ENCODE results near the gene CCDC107.

CCDC107 gene

DNA sequence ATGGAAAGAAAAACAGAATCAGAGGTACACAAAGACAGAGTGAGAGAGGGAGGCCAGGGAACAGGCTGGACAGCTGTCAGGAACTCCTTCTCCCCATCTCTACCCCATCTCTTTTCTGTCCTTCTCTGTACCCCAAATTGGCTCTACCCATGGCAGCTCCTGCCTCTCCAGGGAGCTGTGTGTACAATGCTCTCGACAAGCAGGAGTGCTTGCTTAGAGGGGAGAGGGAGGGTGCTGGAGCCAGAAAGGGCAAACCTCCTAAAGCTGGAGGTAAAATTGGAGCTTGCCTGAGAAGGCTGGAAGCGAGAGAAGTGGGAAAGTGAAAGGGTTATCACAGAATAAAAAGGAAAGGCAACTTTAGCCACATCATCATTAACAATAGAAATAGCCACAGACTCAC lies 25.2 kb downstream of the CCDC107 start:
- DNase-seq (ENCODE audit: low read depth in 3 of 3), result no peak

DNA sequence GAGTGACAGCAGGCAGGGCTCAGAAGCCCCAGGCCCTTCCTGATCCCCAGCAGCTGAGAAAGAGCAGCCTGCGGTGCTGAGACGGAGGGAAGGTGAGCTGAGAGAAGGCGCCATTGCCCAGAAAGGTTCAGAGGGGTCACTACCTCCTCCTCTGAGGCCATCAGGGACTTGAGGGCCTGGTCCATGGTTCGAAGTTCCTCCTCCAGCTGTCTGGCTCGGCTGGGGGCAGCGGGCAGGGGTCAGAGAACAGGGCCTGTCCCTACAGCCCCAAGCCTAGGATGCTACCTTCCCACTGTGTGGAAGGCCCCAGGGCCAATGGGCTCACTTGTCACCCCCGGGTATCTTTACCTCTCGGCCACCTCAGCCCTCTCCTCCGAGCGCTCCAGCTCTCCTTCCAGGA lies 26.8 kb downstream of the CCDC107 start:
- no peak for DNase-seq (ENCODE audit: low read depth in 3 of 3)

DNA sequence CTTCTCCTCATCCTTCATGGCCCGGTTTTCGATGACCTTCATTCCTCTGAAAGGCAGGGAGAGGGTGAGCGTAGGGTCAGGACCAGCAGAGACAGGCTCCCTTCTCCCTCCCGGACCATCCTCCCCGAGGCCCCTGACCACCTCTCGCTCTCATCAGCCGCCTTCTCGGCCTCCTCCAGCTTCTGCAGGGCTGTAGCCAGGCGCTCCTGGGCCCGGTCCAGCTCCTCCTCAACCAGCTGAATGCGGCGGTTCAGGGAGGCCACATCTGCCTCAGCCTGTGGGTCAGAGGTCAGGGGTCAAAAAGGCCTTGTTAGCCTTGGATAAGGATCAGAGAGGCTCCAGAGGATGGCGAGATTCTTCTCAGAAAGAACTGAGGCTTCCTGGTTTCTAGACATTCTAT lies 27.4 kb downstream of the CCDC107 start:
- no peak for DNase-seq (ENCODE audit: low read depth in 3 of 3)

DNA sequence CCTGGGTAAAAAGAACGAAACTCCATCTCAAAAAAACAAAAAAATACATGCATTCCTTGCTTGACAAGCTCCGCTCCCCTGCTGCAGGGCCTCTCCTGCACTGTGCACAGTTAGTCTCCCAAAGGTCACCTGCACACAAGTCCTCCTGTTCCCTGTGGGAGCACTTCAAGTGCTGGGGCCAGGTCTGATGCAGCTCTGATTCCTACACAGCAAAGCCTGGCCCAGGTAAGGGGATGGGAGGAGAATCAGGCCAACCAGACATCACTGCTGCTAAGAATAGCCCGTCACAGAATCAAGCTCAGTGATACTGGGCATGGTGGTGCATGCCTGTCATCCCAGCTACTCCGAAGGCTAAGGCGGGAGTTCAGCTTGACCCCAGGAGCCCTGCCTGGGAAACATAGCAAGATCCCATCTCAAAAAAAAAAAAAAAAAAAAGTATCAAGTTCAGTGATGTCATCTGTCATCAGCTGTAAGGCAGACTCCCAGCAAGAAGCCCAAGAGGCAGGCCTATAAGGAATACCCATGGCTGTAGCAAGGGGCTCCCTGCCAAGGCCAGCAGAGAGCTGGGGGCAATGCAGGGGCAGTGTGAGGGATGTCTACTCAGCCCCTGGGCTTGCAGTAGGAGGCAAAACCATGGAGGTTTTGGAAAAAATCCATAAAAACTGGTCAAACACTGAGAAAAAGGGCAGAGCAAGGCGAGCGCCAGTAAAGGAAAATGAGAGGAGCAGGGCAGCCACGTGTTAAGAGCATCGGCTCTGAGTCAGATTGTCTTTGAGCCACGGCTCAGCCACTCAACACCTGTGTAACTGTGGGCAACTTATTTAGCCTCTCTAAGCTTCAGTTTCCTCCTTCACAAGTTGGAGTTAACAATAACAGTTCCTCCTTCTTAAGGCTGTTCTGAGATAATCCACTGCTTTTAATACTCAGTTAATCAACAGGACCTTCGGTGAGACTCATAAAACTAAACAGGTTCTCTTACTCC lies 28.4 kb downstream of the CCDC107 start:
- DNase-seq (ENCODE audit: low read depth in 3 of 3), result no peak

DNA sequence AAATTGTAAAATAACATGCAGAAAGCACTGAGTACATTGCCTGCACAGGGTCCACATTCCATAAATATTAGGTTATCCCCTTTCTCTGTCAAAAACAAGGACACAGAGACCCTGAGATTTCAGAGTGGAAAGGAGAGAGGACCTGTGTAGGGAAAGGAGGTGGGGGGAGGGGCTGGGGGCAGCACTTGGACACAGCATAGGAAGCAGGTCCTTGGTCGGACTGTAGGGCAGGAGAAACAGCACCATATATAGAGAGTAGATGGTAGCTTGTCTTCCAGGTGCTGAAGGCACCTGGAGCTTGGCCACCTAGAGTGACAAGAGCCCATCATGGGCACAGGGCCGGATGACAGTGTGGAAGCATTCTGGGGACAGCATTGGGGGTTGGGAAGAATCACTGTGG lies 29.2 kb downstream of the CCDC107 start:
- no peak for DNase-seq (ENCODE audit: low read depth in 3 of 3)

DNA sequence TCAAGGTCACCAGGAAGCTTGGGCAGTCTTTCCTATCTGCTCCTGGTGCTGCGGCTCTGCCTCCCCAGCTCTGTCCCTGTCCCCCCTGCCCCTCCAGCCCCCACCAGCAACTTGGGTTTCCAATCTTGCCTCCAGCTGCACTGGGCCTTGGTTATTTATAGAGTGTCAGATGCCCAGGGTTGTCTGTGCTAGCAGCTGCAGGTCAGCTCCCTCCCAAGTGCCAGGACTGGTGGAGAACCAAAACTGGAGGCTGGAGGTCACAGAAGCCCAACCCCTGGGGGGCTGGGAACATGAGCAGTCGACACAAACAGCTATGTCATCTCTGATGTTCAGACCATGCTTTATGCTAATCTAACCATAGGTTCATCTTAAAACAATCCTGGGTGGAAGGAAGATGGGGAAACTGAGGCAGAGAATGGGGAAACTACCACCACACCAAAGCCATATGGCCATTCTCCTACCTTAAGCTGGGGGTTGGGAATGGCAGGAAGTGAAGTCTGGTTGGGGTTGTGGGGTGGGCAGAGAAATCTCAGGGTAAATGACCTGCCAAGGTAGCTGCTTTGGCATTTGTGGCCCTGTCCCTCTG lies 30.0 kb downstream of the CCDC107 start:
- no peak for DNase-seq (ENCODE audit: low read depth in 3 of 3)

DNA sequence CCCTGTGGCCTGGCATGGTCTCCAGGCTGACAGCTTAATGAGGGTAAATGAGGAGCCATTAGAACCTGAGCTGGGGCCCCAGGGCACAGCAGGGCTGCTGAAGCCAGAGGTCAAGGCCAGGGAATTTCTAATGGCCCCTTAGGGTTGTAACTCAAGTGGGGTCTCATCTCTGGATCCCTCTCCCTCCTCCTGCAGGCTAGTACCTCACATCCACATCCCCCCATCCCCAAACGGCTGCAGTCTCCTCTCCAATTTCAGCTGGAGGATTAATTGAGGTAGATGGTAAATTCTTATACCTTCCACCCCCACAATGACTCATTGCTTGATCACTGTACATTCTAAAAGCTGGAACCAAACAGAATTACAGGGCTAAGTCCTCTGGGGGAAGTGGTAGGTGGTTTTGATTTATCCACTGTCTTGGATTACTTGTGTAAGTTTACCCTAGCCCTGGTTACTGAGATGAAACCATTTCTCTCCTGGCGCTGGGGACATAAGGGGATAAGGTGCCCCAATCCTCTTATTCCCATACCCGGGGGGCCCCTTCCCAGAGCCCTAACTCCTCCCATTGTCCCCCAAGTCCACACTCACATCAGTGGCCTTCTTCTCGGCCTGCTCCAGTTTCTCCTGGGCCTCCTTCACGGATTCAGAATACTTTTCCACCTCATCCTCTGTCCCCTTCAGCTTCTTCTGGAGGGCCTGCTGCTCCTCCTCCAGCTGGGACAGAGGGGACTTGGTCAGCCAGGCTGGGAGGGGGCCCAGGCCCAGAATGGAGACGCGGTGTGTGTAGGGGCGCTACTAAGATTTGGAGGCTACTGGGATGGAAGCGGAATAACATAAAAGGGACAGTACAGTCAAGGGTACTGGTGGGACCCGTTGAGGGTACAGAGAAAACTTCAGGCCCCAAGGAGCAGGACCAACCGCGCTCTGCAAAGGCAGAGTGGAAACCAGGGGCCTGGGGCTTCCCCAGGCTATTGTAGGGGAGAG lies 30.8 kb downstream of the CCDC107 start:
- DNase-seq (ENCODE audit: low read depth in 3 of 3), result no peak

DNA sequence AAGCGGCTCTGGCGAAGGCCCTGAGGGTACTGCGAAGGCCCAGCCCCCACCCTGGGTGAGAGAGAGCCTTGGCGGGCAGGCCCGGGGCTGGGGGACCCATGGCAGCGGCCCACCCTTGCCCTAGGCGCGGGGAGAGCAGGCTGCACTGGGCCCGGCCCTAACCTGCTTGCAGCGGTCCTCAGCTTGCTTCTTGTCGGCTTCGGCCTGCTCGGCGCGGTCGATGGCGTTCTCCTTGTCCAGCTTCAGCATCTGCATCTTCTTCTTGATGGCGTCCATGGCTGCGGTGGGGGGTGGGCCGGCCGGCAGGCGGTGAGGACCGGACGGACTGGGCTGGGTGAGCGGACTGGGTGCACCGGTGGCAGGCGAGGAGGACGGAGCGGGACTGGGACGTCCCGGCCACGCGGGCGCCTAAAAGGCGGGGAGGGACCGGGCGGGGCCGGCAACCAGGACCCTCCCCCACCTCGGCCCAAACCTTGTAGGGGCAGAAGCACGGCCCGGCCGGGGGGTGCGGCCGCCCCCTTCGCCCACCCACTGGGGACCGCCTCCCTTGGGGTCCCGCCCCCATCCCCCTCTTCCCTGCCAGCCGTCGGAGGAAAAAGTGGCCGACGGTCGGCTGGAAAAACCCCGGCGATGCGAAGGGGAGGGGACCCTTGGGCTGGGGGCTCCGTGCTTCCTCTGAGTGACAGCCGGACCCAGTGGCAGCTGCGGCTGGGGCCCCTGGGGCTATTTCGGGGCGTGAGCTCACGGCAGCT lies 31.6 kb downstream of the CCDC107 start, which contains the start of gene TPM2:
TPM2 (minus strand) TSS at position 384 of the 752 bp plus-strand sequence; CDS start at position 276, 108 bp downstream.
- DNase-seq (ENCODE audit: low read depth in 3 of 3), result no peak

DNA sequence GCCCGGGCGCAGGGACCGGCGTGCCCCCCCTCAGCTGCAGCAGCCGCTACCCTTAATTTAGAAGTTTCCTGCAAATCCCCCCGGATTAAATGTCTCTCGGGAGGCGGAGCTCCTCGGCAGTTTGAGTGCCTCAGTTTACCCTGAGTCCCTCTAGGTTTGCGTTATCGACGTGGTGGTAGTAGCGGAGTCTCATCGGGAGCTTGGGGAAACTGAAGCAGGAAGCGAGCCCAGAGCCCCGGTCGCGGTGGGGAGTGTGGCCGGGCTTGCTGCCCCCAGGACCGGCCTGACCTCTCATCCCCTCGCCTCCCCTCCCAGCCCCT lies 32.2 kb downstream of the CCDC107 start:
- no peak for DNase-seq (ENCODE audit: low read depth in 3 of 3)

DNA sequence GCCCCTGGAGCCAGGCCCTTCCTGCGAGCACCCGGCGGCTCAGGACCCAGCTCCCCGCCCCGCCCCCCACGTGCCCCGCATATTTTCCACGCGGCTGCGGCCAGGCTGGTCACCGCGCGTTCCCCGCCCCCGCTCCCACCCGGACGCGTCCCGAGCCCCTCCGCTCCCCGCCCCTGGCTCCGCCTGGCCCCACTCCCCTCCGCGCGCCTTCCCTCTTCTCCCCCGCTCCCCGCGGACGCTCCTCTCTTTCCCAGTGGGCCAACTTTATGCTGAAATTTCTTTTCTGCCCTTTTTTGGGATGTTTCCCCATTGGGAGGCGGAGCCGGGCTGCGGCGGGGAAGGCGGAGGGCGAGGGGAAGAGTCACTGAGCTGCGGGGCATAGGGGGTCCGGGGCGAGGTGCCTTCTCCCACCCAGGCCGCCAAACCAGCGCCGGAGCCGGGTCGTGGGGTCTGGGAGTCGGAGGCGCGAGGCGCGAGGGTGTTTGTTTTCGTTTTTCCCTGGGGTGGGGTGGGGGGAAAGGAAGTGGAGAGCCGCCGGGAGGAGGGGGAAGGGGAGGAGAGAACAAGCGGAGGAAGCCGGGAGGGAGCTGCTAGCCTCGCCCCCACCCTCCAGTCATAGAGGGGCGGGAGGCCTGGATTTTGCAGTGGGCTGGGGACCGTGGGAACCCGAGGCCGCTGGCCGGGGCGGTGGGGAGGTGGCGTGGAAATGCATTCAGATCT lies 32.7 kb downstream of the CCDC107 start:
- peak in 1 of 3 experiments; percentile 9 for DNase-seq (ENCODE audit: low read depth in 3 of 3)

DNA sequence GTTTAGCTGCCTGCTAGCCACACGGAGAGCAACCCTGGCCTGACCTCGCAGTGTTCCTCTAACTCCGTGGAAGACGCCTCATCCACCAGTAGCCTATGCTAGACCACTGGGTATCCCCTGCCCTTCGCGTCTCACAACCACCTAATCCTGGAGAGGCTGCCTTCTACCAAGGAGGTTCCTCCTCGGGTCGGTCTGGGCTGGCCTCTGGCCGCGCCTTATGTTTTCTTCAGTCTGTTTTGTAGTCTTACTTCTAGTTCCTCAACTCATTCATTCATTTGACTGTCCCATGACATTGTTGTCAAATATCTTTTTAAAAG lies 33.2 kb downstream of the CCDC107 start:
- no peak for DNase-seq (ENCODE audit: low read depth in 3 of 3)

DNA sequence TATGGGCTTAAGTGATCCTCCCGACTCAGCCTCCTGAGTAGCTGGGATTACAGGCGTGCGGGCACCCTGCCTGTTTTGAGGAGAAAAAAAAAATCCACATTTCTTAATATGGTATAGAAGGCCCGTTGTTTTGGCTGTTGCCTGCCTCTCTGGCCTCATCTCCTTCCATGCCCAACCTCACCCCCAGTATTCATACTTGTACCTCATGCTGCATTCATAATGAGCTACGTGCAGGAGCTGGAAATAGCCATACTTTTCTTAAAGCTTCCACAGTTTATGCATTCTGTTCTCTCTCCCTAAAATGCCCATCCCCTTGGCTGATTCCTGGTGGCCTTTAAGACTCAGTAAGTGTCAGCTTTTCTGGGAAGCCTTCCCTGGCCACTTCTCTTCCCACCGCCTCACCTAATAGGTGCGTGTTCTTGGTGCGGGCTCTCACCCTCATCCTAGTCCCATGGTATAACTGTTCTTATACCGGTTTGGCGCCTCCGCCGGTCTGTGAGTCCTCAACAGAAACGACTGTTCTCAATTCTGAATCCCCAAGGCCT lies 33.7 kb downstream of the CCDC107 start:
- DNase-seq (ENCODE audit: low read depth in 3 of 3), result no peak

DNA sequence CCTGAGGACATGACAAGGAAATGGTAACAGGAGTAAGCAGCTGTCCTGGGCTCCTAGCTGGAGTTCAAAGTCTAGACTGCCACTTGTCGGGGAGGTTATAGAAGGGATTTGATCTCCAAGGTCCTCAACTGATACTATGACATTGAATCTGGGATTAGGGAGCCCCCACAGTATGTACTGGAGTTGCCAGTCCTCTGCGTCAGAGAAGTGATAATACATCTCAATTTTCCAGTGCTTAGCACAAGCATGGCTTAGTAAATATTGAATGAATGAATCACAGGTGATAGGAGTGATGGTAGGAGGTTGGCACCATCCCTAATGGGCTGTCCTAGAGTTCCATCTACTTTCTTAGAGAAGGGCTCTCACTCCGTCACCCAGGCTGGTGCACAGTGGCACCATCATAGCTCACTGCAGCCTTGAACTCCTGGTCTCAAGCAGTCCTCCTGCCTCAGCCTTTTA lies 37.9 kb downstream of the CCDC107 start:
- DNase-seq (ENCODE audit: low read depth in 3 of 3), result no peak

DNA sequence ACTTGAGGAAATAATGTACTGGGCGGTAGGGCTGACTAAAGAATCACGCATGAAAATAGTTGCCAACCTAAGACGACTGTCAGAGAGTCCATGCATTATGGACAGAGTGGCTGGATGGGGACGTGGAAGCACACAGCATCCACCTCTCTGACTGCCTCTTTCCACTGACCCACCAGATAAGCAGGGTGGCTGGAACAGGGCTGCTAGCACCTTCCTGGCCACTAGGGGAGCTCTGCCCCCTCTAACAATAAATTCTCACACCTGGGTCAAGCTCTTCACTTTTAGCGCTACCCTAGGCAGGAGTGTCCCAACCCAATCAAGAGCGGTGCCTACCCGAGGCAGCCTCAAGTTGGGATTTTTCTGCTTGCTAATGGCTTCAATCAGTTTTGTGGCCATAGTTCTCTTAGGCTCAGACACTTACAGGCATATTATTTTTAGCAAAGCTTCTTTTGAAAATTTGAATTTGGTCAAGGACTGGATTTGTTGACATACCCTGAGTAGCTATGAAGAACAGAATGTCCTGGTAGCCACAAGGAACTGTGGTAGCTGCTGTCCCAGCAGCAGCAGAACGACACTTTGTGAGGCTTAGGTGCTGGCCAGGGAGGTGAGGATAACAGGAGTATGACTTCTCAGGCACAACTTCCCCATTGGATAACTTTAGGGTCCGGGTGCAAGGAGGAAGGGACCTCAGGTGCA lies 38.6 kb downstream of the CCDC107 start:
- peak; percentile 15 to 26 (median 22) for DNase-seq (ENCODE audit: low read depth in 3 of 3)

DNA sequence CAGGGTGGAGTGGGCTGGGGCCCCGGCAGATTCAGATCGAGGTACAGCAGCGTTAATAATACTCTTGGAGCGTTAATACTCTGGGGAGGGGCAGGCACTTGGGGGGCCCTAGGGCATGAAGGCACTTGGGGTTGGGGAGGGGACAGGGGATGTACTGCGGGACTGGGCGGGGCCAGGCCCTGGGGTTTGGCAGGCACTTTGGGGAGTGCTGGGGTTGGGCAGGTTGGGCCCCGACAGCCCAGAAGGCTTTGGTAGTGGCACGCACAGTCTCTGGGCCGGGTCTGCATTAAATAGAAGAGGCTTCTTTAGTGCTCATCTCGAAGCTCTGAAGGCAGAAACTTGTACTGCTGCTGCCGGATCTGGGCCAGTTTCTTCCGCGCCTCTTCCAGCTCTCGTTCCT lies 39.4 kb downstream of the CCDC107 start:
- no peak for DNase-seq (ENCODE audit: low read depth in 3 of 3)

DNA sequence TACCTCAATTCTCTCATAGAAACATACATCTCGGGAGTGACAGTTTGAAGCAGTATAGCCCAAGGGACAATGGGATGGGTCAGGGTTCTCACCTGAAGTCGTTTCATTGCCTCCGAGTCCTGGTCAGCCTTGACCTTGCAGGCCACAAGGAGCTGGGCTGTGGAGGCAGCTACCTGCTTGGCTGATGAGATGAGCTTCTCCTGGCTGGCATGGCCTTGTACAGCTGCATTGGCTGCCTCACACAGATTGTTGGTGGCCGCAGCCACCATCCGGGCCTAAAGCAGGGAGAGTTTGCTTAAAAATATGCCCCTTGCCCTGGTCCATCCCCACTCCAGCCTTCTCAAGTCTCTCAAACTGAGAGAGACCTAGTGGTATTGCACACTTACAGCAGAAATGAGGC lies 40.1 kb downstream of the CCDC107 start:
- no peak for DNase-seq (ENCODE audit: low read depth in 3 of 3)

DNA sequence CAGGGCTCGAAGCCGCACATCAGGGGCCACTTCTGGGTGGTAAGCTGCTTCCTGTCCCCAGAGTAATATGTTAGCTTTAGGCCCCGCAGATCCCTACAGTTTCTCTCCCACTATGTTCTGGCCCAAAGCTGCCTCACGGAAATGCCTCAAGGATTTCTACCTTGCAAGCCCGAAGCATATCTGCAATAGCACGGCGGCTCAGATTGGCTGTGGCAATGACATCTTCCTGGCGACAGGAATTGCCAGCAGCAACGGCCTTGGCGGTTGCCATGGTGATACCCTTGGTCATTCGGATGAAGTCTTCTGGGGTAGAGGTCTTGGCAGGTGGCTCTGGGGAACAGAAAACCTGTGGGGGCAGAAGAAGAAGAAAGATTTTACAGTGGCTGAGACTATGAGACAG lies 41.9 kb downstream of the CCDC107 start:
- DNase-seq (ENCODE audit: low read depth in 3 of 3), result no peak

DNA sequence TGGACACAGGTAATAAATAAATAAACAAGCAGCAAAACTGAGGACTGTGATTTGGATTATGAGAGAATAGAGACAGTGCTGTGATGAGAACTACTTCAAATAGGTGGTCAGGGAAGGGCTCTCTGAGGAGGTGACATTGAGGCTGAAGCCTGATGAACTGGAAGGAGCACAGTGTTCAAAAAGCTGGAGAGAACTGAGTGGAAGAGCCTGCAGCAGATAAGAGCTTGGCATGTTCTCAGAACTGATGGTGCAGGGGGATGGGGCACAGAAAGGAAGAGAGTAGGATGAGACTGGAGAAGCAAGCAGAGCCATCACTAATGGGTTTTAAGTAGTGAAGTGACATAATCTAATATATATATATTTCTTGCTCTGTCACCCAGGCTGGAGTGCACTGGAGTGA lies 42.9 kb downstream of the CCDC107 start:
- DNase-seq (ENCODE audit: low read depth in 3 of 3), result no peak

DNA sequence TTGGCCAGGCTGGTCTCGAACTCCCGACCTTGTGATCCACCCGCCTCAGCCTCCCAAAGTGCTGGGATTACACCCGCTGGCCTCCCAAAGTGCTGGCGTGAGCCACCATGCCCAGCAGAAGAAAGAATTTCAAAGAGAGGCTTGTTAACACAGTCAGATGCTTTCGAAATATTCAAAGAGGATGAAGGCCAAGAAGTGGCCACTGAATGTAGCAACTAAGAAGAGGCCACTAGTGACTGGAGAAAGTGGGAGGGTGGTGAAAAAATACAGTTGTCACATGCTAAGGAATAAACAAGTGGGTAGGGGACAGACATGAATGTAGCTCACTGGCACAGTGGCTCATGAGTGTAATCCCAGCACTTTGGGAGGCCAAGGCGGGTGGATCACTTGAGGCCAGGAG lies 44.6 kb downstream of the CCDC107 start:
- DNase-seq (ENCODE audit: low read depth in 3 of 3), result no peak
